Immature natural killer cell (primary cell): ENCODE measurements around the gene CCDC134. TPM values are rescaled to one million over a fixed set of nuclear protein-coding genes. Genes with fewer than 3 reads are reported as not detected.

Source experiments
- DNase-seq, 3 donors: peaks; one replicate each; pipeline ENCODE4 v3.0.0; 2022; ENCODE audit warnings: mixed read lengths in 1 of 3
- H3K27ac Mint-ChIP-seq, 6 donors: one replicate each; pipeline ENCODE4 v1.8.0; 2020; ENCODE audit warnings: mixed read lengths in 6 of 6, mild to moderate bottlenecking in 5 of 6, inconsistent platforms in 4 of 6, moderate library complexity in 3 of 6
- H3K27me3 Mint-ChIP-seq, 3 donors: one replicate each; pipeline ENCODE4 v1.8.0; 2020 to 2021; ENCODE audit warnings: low read depth in 3 of 3, mild to moderate bottlenecking in 3 of 3, mixed read lengths in 3 of 3, moderate library complexity in 3 of 3, inconsistent platforms in 1 of 3
- H3K36me3 Mint-ChIP-seq, 3 donors: one replicate each; pipeline ENCODE4 v1.8.0; 2020; ENCODE audit warnings: mixed read lengths in 3 of 3, inconsistent platforms in 2 of 3, mild to moderate bottlenecking in 2 of 3
- H3K4me1 Mint-ChIP-seq, 2 donors: one replicate each; pipeline ENCODE4 v1.8.0; 2020; ENCODE audit warnings: inconsistent platforms in 2 of 2, mild to moderate bottlenecking in 2 of 2, mixed read lengths in 2 of 2, moderate library complexity in 1 of 2
- H3K4me3 Mint-ChIP-seq, 5 donors: one replicate each; pipeline ENCODE4 v1.8.0; 2020; ENCODE audit warnings: mild to moderate bottlenecking in 5 of 5, mixed read lengths in 5 of 5, inconsistent platforms in 3 of 5, moderate library complexity in 3 of 5
- H3K9me3 Mint-ChIP-seq, 6 donors: one replicate each; pipeline ENCODE4 v1.8.0; 2020; ENCODE audit warnings: mild to moderate bottlenecking in 6 of 6, mixed read lengths in 6 of 6, inconsistent platforms in 4 of 6, moderate library complexity in 3 of 6
- polyA plus RNA-seq, 3 donors: library from polyadenylated mRNA; unstranded; fragments of 300-500 nt; fragmentation: Illumina TruSeq; gene quantifications; one replicate each; pipeline ENCODE4 v1.2.3, GENCODE V29; 2021

The CCDC134 gene
- 1 to 10 TPM; 1.8 to 6.6 (median 4.2) TPM for polyA plus RNA-seq

DNA sequence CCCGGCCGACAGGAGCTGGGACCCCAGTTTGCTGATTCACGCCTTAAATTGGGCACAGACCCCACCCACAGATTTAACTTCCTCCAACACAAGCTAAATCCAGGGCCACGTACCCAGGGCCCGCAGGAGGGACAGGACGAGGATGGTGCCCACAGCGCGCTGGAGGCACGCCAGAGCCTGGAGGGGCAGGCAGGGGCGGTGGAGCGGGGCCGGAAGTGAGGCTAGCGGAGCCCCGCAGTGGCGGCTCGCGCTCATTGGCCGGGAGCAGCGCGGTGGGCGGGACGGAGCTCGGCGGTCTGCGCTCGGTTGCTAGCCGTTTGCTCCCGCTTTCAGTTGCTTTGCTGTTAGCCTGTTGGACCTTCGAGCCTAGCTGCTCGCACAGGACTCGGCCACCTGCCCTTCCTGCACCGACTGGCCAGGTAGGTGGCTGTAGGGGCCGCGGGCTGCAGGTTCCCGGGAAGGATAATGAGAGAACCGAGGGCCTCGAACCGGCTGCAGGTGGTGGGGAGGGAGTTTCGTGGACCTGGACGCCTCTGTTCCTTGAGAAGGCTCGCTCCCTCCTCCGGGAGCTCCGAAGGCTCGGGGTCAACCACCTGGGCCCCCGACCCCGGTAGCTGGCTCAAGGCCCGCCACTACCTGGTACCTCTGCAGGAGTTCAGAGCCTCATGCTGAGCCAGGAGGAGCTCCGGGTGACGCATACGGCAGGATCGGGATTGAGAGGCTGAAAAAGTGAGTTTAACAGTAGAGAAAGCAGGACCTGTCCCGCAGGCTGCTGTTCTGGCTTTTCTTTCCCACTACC lies at the start of gene CCDC134:
Gene CCDC134, plus strand, starts transcription at position 332 of the 799 bp plus-strand sequence. CDS start 8,212 bp downstream, outside the sequence.
- DNase-seq, result peak; percentile 92 to 94 (median 93)
- Mint-ChIP-seq H3K4me3 (peak within 1 kb of the TSS; percentile 97 to 99 (median 98)), H3K27me3 (peaks cover 5 to 10% (median 7%) of the 10 kb centered on the region in 3 donors), H3K9me3 (no peaks in the 10 kb centered on the region), H3K27ac (peak within 1 kb of the TSS; percentile 96 to 99 (median 97)), H3K36me3 (peaks cover 0 to 9% (median 3%) of the 10 kb centered on the region in 3 donors), H3K4me1 (peaks cover 34 to 42% of the 10 kb centered on the region in 2 donors)

GRCh38 chr22:41752011-41752970 lies 48.2 kb upstream of the CCDC134 start:
- H3K9me3 Mint-ChIP-seq, result no peaks in the 10 kb centered on the region
- H3K4me1 Mint-ChIP-seq, result peaks cover 10 to 13% of the 10 kb centered on the region in 2 donors
- H3K4me3 Mint-ChIP-seq, result no peak overlapping the region
- H3K36me3 Mint-ChIP-seq, result no peaks in the 10 kb centered on the region
- H3K27ac Mint-ChIP-seq, result no peak overlapping the region
- DNase-seq, result no peak
- peaks cover 0 to 3% (median 0%) of the 10 kb centered on the region in 3 donors for H3K27me3 Mint-ChIP-seq

- Mint-ChIP-seq H3K4me1 (peaks cover 10 to 13% of the 10 kb centered on the region in 2 donors), H3K27ac (no peak overlapping the region), H3K36me3 (no peaks in the 10 kb centered on the region), H3K27me3 (peaks cover 0 to 3% (median 0%) of the 10 kb centered on the region in 3 donors), H3K4me3 (no peak overlapping the region), H3K9me3 (no peaks in the 10 kb centered on the region)
- DNase-seq, result no peak
These were observed 46.5 kb upstream of the CCDC134 start for GRCh38 chr22:41753984-41754383.

- Mint-ChIP-seq H3K27ac (no peak overlapping the region), H3K9me3 (no peaks in the 10 kb centered on the region), H3K4me1 (no peaks in the 10 kb centered on the region), H3K27me3 (peaks cover 0 to 1% (median 0%) of the 10 kb centered on the region in 3 donors), H3K36me3 (no peaks in the 10 kb centered on the region), H3K4me3 (no peak overlapping the region)
- no peak for DNase-seq
These were observed 43.0 kb upstream of the CCDC134 start for GRCh38 chr22:41757502-41757901.

GRCh38 chr22:41758231-41758630 lies 42.2 kb upstream of the CCDC134 start:
- Mint-ChIP-seq H3K27ac (no peak overlapping the region), H3K4me1 (no peaks in the 10 kb centered on the region), H3K4me3 (no peak overlapping the region), H3K9me3 (no peaks in the 10 kb centered on the region), H3K36me3 (no peaks in the 10 kb centered on the region), H3K27me3 (peaks cover 0 to 1% (median 0%) of the 10 kb centered on the region in 3 donors)
- DNase-seq, result no peak

GRCh38 chr22:41762980-41763779 lies 37.3 kb upstream of the CCDC134 start:
- Mint-ChIP-seq H3K27ac (no peak overlapping the region), H3K27me3 (peaks cover 0 to 1% (median 0%) of the 10 kb centered on the region in 3 donors), H3K4me1 (no peaks in the 10 kb centered on the region), H3K4me3 (no peak overlapping the region), H3K36me3 (no peaks in the 10 kb centered on the region), H3K9me3 (no peaks in the 10 kb centered on the region)
- peak in 2 of 3 donors; percentile 7 to 10 for DNase-seq

- Mint-ChIP-seq H3K9me3 (no peaks in the 10 kb centered on the region), H3K27me3 (peaks cover 0 to 2% (median 1%) of the 10 kb centered on the region in 3 donors), H3K4me3 (no peak overlapping the region), H3K36me3 (no peaks in the 10 kb centered on the region), H3K27ac (peak overlapping the region in 1 of 6 donors; percentile 25), H3K4me1 (no peaks in the 10 kb centered on the region)
- no peak for DNase-seq
These were observed 34.0 kb upstream of the CCDC134 start for GRCh38 chr22:41766476-41766875.

DNA sequence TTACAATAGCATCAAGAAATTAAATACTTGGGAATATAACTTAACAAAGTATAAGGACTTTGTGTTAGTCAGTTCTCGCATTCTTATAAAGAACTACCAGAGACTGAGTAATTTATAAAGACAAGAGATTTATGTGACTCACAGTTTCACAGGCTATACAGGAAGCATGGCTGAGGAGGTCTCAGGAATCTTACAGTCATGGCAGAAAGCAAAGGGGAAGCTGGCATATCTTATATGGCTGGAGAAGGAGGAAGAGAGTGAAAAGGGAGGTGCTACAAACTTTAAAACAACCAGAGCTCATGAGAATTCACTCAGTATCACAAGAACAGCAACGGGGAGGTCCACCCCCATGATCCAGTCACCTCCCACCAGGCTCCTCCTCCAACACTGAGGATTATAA lies 32.0 kb upstream of the CCDC134 start:
- DNase-seq, result no peak
- Mint-ChIP-seq H3K27me3 (peaks cover 0 to 2% (median 0%) of the 10 kb centered on the region in 3 donors), H3K36me3 (no peaks in the 10 kb centered on the region), H3K4me1 (no peaks in the 10 kb centered on the region), H3K4me3 (no peak overlapping the region), H3K9me3 (no peaks in the 10 kb centered on the region), H3K27ac (no peak overlapping the region)

- no peak for DNase-seq
- Mint-ChIP-seq H3K4me3 (no peak overlapping the region), H3K27me3 (peaks cover 0 to 2% (median 0%) of the 10 kb centered on the region in 3 donors), H3K9me3 (no peaks in the 10 kb centered on the region), H3K36me3 (no peaks in the 10 kb centered on the region), H3K4me1 (no peaks in the 10 kb centered on the region), H3K27ac (no peak overlapping the region)
These were observed 29.6 kb upstream of the CCDC134 start for GRCh38 chr22:41770715-41771468.

- H3K4me3 Mint-ChIP-seq, result no peak overlapping the region
- H3K36me3 Mint-ChIP-seq, result no peaks in the 10 kb centered on the region
- H3K27me3 Mint-ChIP-seq, result peaks cover 0 to 2% (median 0%) of the 10 kb centered on the region in 3 donors
- no peaks in the 10 kb centered on the region for H3K4me1 Mint-ChIP-seq
- no peak overlapping the region for H3K27ac Mint-ChIP-seq
- DNase-seq, result no peak
- no peaks in the 10 kb centered on the region for H3K9me3 Mint-ChIP-seq
These were observed 28.3 kb upstream of the CCDC134 start for GRCh38 chr22:41772198-41772597.

DNA sequence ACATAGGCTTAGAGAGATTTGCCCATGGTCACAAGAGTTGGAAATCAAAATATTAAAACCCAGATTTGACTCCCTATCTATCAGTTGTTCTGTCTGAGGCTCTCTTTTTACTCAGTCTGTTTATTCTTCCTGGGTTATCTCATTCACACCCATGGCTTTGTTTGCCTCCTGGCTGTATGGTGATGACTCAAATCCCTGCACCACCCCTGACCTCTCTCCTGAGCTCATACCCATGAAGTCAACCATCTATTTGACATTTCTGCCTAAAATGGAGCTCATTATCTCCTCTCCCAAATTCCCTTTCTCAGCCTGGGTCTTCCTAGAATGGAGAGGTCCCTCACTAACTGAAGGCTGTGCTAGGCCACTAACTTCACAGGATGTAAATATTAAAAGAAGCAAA lies 27.8 kb upstream of the CCDC134 start:
- no peak for DNase-seq
- Mint-ChIP-seq H3K27me3 (peaks cover 0 to 2% (median 0%) of the 10 kb centered on the region in 3 donors), H3K4me1 (no peaks in the 10 kb centered on the region), H3K4me3 (no peak overlapping the region), H3K9me3 (no peaks in the 10 kb centered on the region), H3K27ac (no peak overlapping the region), H3K36me3 (no peaks in the 10 kb centered on the region)

DNA sequence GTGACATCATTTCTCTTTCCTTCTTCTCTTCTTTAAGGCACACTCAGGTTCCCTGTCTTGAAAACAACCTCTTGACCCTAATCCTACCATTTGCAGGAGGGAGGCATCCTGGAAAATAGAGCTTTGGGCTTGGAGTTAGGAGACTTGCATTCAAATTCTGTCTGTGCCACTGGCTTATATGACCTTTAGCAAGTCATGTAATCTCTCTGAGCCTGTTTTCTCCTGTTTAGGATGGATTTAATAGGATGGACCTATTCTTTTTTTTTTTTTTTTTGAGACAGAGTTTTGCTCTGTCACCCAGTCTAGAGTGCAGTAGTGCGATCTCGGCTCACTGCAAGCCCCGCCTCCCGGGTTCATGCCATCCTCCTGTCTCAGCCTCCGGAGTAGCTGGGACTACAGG lies 25.1 kb upstream of the CCDC134 start:
- Mint-ChIP-seq H3K27me3 (peaks cover 0 to 2% (median 0%) of the 10 kb centered on the region in 3 donors), H3K4me3 (no peak overlapping the region), H3K27ac (no peak overlapping the region), H3K9me3 (no peaks in the 10 kb centered on the region), H3K36me3 (no peaks in the 10 kb centered on the region), H3K4me1 (peaks cover 10% of the 10 kb centered on the region in 2 donors)
- DNase-seq, result no peak

GRCh38 chr22:41775976-41776375 lies 24.5 kb upstream of the CCDC134 start:
- no peak overlapping the region for H3K4me3 Mint-ChIP-seq
- H3K27ac Mint-ChIP-seq, result peak overlapping the region in 1 of 6 donors; percentile 62
- H3K4me1 Mint-ChIP-seq, result peaks cover 16 to 17% of the 10 kb centered on the region in 2 donors
- H3K9me3 Mint-ChIP-seq, result no peaks in the 10 kb centered on the region
- no peaks in the 10 kb centered on the region for H3K36me3 Mint-ChIP-seq
- DNase-seq, result no peak
- peaks cover 0 to 6% (median 0%) of the 10 kb centered on the region in 3 donors for H3K27me3 Mint-ChIP-seq
